ENCODE measurements around the gene B2M.

Gene B2M

DNA sequence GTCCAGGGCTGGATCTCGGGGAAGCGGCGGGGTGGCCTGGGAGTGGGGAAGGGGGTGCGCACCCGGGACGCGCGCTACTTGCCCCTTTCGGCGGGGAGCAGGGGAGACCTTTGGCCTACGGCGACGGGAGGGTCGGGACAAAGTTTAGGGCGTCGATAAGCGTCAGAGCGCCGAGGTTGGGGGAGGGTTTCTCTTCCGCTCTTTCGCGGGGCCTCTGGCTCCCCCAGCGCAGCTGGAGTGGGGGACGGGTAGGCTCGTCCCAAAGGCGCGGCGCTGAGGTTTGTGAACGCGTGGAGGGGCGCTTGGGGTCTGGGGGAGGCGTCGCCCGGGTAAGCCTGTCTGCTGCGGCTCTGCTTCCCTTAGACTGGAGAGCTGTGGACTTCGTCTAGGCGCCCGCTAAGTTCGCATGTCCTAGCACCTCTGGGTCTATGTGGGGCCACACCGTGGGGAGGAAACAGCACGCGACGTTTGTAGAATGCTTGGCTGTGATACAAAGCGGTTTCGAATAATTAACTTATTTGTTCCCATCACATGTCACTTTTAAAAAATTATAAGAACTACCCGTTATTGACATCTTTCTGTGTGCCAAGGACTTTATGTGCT is 527 bp downstream of the B2M start:
- CTCF ChIA-PET = interaction anchor here (1.6 to 6.8 kb wide), 5 partner anchors 13 to 49 kb away, joined by 3 to 85 read pairs (median 12); partner anchors contain the start of genes SPG11 and TRIM69
- POLR2A ChIA-PET = interaction anchor here (1.0 to 4.4 kb wide), 10 partner anchors 9 to 52 kb away, joined by 3 to 73 read pairs (median 4); partner anchors contain the start of gene SPG11
- TF ChIP-seq, protein P1, sequence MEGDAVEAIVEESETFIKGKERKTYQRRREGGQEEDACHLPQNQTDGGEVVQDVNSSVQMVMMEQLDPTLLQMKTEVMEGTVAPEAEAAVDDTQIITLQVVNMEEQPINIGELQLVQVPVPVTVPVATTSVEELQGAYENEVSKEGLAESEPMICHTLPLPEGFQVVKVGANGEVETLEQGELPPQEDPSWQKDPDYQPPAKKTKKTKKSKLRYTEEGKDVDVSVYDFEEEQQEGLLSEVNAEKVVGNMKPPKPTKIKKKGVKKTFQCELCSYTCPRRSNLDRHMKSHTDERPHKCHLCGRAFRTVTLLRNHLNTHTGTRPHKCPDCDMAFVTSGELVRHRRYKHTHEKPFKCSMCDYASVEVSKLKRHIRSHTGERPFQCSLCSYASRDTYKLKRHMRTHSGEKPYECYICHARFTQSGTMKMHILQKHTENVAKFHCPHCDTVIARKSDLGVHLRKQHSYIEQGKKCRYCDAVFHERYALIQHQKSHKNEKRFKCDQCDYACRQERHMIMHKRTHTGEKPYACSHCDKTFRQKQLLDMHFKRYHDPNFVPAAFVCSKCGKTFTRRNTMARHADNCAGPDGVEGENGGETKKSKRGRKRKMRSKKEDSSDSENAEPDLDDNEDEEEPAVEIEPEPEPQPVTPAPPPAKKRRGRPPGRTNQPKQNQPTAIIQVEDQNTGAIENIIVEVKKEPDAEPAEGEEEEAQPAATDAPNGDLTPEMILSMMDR (IDR thresholded peaks at IDR 0.05; ENCODE audit: insufficient read depth, low read length, missing control alignments) = no peak
- peak overlapping the region; percentile 99 for H3K4me3 ChIP-seq (ENCODE audit: low read depth, low read length)
- DNase-seq (ENCODE audit: low read depth, low spot score) = no peak

DNA sequence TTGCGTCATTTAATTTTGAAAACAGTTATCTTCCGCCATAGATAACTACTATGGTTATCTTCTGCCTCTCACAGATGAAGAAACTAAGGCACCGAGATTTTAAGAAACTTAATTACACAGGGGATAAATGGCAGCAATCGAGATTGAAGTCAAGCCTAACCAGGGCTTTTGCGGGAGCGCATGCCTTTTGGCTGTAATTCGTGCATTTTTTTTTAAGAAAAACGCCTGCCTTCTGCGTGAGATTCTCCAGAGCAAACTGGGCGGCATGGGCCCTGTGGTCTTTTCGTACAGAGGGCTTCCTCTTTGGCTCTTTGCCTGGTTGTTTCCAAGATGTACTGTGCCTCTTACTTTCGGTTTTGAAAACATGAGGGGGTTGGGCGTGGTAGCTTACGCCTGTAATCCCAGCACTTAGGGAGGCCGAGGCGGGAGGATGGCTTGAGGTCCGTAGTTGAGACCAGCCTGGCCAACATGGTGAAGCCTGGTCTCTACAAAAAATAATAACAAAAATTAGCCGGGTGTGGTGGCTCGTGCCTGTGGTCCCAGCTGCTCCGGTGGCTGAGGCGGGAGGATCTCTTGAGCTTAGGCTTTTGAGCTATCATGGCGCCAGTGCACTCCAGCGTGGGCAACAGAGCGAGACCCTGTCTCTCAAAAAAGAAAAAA is 1.2 kb downstream of the B2M start:
- TF ChIP-seq, protein P1 (IDR thresholded peaks at IDR 0.05; ENCODE audit: insufficient read depth, low read length, missing control alignments) = no peak
- H3K4me3 ChIP-seq (ENCODE audit: low read depth, low read length) = peak overlapping the region; percentile 99
- POLR2A ChIA-PET = interaction anchor here (1.4 to 4.4 kb wide), 6 partner anchors 9 to 49 kb away, joined by 3 to 73 read pairs (median 10); partner anchors contain the start of gene SPG11
- no peak for DNase-seq (ENCODE audit: low read depth, low spot score)
- CTCF ChIA-PET = interaction anchor here (4.3 to 6.8 kb wide), 3 partner anchors 16 to 49 kb away, joined by 22 to 85 read pairs (median 52); partner anchors contain the start of genes SPG11 and TRIM69

DNA sequence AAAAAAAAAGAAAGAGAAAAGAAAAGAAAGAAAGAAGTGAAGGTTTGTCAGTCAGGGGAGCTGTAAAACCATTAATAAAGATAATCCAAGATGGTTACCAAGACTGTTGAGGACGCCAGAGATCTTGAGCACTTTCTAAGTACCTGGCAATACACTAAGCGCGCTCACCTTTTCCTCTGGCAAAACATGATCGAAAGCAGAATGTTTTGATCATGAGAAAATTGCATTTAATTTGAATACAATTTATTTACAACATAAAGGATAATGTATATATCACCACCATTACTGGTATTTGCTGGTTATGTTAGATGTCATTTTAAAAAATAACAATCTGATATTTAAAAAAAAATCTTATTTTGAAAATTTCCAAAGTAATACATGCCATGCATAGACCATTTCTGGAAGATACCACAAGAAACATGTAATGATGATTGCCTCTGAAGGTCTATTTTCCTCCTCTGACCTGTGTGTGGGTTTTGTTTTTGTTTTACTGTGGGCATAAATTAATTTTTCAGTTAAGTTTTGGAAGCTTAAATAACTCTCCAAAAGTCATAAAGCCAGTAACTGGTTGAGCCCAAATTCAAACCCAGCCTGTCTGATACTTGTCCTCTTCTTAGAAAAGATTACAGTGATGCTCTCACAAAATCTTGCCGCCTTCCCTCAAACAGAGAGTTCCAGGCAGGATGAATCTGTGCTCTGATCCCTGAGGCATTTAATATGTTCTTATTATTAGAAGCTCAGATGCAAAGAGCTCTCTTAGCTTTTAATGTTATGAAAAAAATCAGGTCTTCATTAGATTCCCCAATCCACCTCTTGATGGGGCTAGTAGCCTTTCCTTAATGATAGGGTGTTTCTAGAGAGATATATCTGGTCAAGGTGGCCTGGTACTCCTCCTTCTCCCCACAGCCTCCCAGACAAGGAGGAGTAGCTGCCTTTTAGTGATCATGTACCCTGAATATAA is 2.0 kb downstream of the B2M start:
- H3K4me3 ChIP-seq (ENCODE audit: low read depth, low read length) = peak overlapping the region; percentile 99

DNA sequence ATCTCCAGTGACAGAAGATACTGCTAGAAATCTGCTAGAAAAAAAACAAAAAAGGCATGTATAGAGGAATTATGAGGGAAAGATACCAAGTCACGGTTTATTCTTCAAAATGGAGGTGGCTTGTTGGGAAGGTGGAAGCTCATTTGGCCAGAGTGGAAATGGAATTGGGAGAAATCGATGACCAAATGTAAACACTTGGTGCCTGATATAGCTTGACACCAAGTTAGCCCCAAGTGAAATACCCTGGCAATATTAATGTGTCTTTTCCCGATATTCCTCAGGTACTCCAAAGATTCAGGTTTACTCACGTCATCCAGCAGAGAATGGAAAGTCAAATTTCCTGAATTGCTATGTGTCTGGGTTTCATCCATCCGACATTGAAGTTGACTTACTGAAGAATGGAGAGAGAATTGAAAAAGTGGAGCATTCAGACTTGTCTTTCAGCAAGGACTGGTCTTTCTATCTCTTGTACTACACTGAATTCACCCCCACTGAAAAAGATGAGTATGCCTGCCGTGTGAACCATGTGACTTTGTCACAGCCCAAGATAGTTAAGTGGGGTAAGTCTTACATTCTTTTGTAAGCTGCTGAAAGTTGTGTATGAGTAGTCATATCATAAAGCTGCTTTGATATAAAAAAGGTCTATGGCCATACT is 4.0 kb downstream of the B2M start:
- H3K4me3 ChIP-seq (ENCODE audit: low read depth, low read length) = no peak overlapping the region
- ChIA-PET CTCF (interaction anchor here (1.4 to 6.8 kb wide), 4 partner anchors 13 to 136 kb away, joined by 5 to 85 read pairs (median 37); partner anchors contain the start of genes SPG11 and TRIM69), POLR2A (interaction anchor here (4.4 kb wide), 1 partner anchor 12 kb away, joined by 73 read pairs; no protein-coding TSS in a partner anchor)
- no peak for DNase-seq (ENCODE audit: low read depth, low spot score)
- TF ChIP-seq, protein P1 (IDR thresholded peaks at IDR 0.05; ENCODE audit: insufficient read depth, low read length, missing control alignments) = no peak

More for the DNA sequence above, 2.0 kb downstream of the B2M start:
- POLR2A ChIA-PET = interaction anchor here (2.3 to 4.4 kb wide), 4 partner anchors 8 to 50 kb away, joined by 7 to 73 read pairs (median 19); partner anchors contain the start of gene SPG11
- CTCF ChIA-PET = interaction anchor here (0.7 to 6.8 kb wide), 9 partner anchors 9 to 405 kb away, joined by 3 to 85 read pairs (median 5); partner anchors contain the start of genes SPG11 and TRIM69
- TF ChIP-seq, protein P1 (IDR thresholded peaks at IDR 0.05; ENCODE audit: insufficient read depth, low read length, missing control alignments) = peak; percentile 17
- no peak for DNase-seq (ENCODE audit: low read depth, low spot score)

DNA sequence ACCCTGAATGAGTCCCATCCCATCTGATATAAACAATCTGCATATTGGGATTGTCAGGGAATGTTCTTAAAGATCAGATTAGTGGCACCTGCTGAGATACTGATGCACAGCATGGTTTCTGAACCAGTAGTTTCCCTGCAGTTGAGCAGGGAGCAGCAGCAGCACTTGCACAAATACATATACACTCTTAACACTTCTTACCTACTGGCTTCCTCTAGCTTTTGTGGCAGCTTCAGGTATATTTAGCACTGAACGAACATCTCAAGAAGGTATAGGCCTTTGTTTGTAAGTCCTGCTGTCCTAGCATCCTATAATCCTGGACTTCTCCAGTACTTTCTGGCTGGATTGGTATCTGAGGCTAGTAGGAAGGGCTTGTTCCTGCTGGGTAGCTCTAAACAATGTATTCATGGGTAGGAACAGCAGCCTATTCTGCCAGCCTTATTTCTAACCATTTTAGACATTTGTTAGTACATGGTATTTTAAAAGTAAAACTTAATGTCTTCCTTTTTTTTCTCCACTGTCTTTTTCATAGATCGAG is 4.5 kb downstream of the B2M start:
- CTCF ChIA-PET = interaction anchor here (4.3 to 6.8 kb wide), 3 partner anchors 13 to 52 kb away, joined by 22 to 85 read pairs (median 52); partner anchors contain the start of genes SPG11 and TRIM69
- H3K4me3 ChIP-seq (ENCODE audit: low read depth, low read length) = no peak overlapping the region
- POLR2A ChIA-PET = no interaction called here
- no peak for DNase-seq (ENCODE audit: low read depth, low spot score)
- TF ChIP-seq, protein P1 (IDR thresholded peaks at IDR 0.05; ENCODE audit: insufficient read depth, low read length, missing control alignments) = no peak
